GM18498 (cell line): ENCODE data around the gene ASRGL1.
A peak's percentile ranks its signal among the peaks of the same experiment; 100 is the strongest.
"Not testable (repeated sequence)": the region's sequence is repeated elsewhere in the genome, so short reads cannot be mapped to it uniquely, and the experiment has no call there.

ENCODE experiments used
- ATAC-seq: cut with Tn5 transposase; IDR thresholded peaks from one replicate; pipeline ENCODE4 v1.9.1; 2021; ENCODE audit warnings: mild to moderate bottlenecking, moderate library complexity; ENCODE audit not compliant: unreplicated experiment

Gene ASRGL1

GRCh38 chr11:62337303-62338181 lies at the start of gene ASRGL1:
Gene ASRGL1 (plus strand): TSS chr11:62337448. CDS start chr11:62337978, 530 bp downstream.
- peak; percentile 52 for ATAC-seq

- ATAC-seq = no peak
Observed at GRCh38 chr11:62295504-62295903, 41.7 kb upstream of the ASRGL1 start.

- no peak for ATAC-seq
Observed at GRCh38 chr11:62298975-62299374, 38.3 kb upstream of the ASRGL1 start, which contains the start of gene SCGB1D4. Gene SCGB1D4 (minus strand): TSS chr11:62299075. CDS start chr11:62299010, 65 bp downstream.

GRCh38 chr11:62306227-62306626 lies 31.0 kb upstream of the ASRGL1 start:
- no peak for ATAC-seq

GRCh38 chr11:62307950-62308349 lies 29.3 kb upstream of the ASRGL1 start:
- no peak for ATAC-seq

- no peak for ATAC-seq
Observed at GRCh38 chr11:62309991-62310390, 27.3 kb upstream of the ASRGL1 start.

- no peak for ATAC-seq
Observed at GRCh38 chr11:62315431-62315830, 21.8 kb upstream of the ASRGL1 start.

- no peak for ATAC-seq
Observed at GRCh38 chr11:62322524-62322923, 14.7 kb upstream of the ASRGL1 start.

GRCh38 chr11:62324731-62325556 lies 12.3 kb upstream of the ASRGL1 start:
- ATAC-seq = peak; percentile 75

- not testable (repeated sequence) for ATAC-seq
Observed at GRCh38 chr11:62325781-62326180, 11.5 kb upstream of the ASRGL1 start.

- ATAC-seq = not testable (repeated sequence)
Observed at GRCh38 chr11:62326719-62327118, 10.5 kb upstream of the ASRGL1 start.

GRCh38 chr11:62327541-62327940 lies 9.7 kb upstream of the ASRGL1 start:
- ATAC-seq = not testable (repeated sequence)

GRCh38 chr11:62331264-62331663 lies 6.0 kb upstream of the ASRGL1 start:
- ATAC-seq = not testable (repeated sequence)

GRCh38 chr11:62333768-62334167 lies 3.5 kb upstream of the ASRGL1 start:
- no peak for ATAC-seq

- ATAC-seq = not testable (repeated sequence)
Observed at GRCh38 chr11:62336949-62337302, 322 bp upstream of the ASRGL1 start.

GRCh38 chr11:62338218-62338617 lies 970 bp downstream of the ASRGL1 start:
- no peak for ATAC-seq

GRCh38 chr11:62340269-62340901 lies 3.1 kb downstream of the ASRGL1 start:
- ATAC-seq = no peak

- no peak for ATAC-seq
Observed at GRCh38 chr11:62341588-62341987, 4.3 kb downstream of the ASRGL1 start.

- ATAC-seq = not testable (repeated sequence)
Observed at GRCh38 chr11:62343646-62344190, 6.5 kb downstream of the ASRGL1 start.

- no peak for ATAC-seq
Observed at GRCh38 chr11:62344210-62344609, 7.0 kb downstream of the ASRGL1 start.

- no peak for ATAC-seq
Observed at GRCh38 chr11:62345861-62346260, 8.6 kb downstream of the ASRGL1 start.
